SJSA1 (cell line): ENCODE results near the gene DNAAF5. TPM values are rescaled to one million over a fixed set of nuclear protein-coding genes. Genes with fewer than 3 reads are reported as not detected.

Experiments used
- DNase-seq, 2 experiments: peaks; one replicate each; pipeline ENCODE4 v3.0.0-alpha.2; 2015 to 2020; ENCODE audit warnings: low spot score in 2 of 2, low read depth in 1 of 2
- H3K27ac ChIP-seq: fragments of 250-450 bp; sonication (Bioruptor Pico); 2 replicates; pipeline ENCODE4 v1.5.1; 2020; ENCODE audit warnings: mild to moderate bottlenecking, moderate library complexity
- H3K27me3 ChIP-seq: fragments of 250-450 bp; sonication (Bioruptor Pico); replicated peaks from 2 replicates; pipeline ENCODE4 v1.5.1; 2020; ENCODE audit warnings: mild to moderate bottlenecking, moderate library complexity
- H3K36me3 ChIP-seq: fragments of 250-450 bp; sonication (Bioruptor Pico); 2 replicates; pipeline ENCODE4 v1.5.1; 2020; ENCODE audit warnings: mild to moderate bottlenecking
- H3K4me1 ChIP-seq: fragments of 250-450 bp; sonication (Bioruptor Pico); replicated peaks from 2 replicates; pipeline ENCODE4 v1.6.1; 2021; ENCODE audit warnings: mild to moderate bottlenecking
- H3K4me3 ChIP-seq: fragments of 250-450 bp; sonication (Bioruptor Pico); 2 replicates; pipeline ENCODE4 v1.5.1; 2020; ENCODE audit warnings: mild to moderate bottlenecking
- H3K9me3 ChIP-seq: fragments of 250-450 bp; sonication (Bioruptor Pico); replicated peaks from 2 replicates; pipeline ENCODE4 v1.5.1; 2020; ENCODE audit warnings: mild to moderate bottlenecking
- total RNA-seq: library from RNA; depleted of rRNA; stranded (reverse); fragments of >200 nt; shearing (Covaris generic); gene quantifications from 2 replicates; pipeline ENCODE4 v1.2.3, GENCODE V29; 2014

DNAAF5 gene
- total RNA-seq, 1 experiment from 2014 or later, result 26.5 TPM

DNA sequence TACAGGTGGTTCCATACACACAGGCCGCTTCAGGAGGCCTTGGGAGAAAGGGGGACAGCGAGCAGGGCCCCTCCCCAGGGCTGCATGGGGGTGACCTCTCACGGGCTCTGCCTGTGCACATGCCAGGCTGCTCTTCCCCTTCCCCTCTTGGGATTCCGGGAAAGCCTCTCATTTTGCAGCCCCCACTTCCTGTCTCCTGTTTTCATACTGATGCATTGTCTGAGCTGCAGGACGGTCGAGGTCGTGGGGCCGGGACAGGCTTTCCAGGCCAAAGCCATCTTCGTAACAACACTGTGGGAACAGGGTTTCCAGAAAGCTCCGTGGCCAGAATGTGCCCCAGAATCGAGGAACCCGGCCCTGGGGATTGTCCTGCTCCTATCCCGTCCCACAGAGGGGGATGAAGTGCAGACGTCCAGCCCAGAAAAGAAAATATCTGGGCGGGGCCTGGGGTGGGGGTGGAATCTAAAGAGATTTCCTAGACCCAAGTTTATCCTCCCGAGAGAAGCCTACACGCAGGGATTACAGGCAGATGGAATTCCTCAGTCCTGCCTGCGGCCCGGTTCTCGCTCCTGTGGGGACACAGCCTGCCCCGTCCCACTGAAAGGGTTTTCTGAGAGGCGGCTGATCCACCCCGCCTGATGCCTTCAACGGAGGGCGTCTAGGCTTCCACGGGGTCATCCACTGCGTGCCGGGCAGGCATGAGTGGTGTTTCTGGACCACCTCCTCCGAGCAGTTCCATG lies 29.5 kb upstream of the DNAAF5 start:
- Histone ChIP-seq H3K9me3 (no peaks in the 10 kb centered on the region), H3K27me3 (no peaks in the 10 kb centered on the region), H3K27ac (no peak overlapping the region), H3K4me3 (no peak overlapping the region), H3K36me3 (no peaks in the 10 kb centered on the region), H3K4me1 (no peaks in the 10 kb centered on the region)
- DNase-seq, result no peak

GRCh38 chr7:698515-699475 lies 27.7 kb upstream of the DNAAF5 start:
- Histone ChIP-seq H3K9me3 (peaks cover 3% of the 10 kb centered on the region; the same call in 1 of the 2 replicates), H3K27ac (no peak overlapping the region), H3K36me3 (no peaks in the 10 kb centered on the region), H3K4me1 (no peaks in the 10 kb centered on the region), H3K27me3 (0 out of 2 replicates have a peak, but pooled peaks cover 3% of the 10 kb centered on the region), H3K4me3 (no peak overlapping the region)
- DNase-seq, result no peak

DNA sequence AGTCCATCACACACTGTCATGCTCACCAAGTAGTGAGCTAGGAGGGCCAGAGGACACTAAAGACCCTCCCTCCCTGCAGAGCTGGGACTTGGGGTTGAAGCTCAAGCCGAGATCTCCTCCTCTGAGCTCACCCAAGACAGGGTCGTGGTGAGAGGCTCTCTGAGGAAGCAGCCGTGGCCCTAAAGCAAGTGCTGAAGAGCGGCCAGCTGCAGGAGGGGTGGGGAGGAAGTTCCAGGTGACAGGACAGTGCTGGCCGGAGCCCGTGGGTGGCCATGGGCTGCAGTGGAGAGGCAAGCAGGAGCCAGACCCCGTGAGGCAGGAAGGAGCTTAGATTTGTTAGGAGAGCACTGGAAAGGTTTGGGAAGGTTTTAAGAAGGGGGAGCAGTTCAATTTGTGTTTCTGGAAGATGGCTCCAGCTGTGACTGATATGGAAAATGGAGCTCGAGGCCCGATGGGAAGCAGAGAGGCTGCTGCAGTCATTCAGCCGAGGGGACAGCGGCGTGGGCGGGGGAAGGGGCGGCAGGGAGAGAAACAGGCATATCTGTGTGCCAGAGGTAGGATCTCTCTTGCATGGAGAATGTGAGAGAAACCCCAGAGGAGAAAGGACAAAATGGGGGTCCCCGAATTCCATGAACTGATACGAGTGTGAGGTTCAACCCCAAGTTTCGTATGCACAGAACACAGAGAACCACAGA lies 26.9 kb upstream of the DNAAF5 start:
- Histone ChIP-seq H3K36me3 (no peaks in the 10 kb centered on the region), H3K27ac (no peak overlapping the region), H3K4me3 (no peak overlapping the region), H3K9me3 (peaks cover 3% of the 10 kb centered on the region; the same call in 1 of the 2 replicates), H3K4me1 (no peaks in the 10 kb centered on the region), H3K27me3 (0 out of 2 replicates have a peak, but pooled peaks cover 3% of the 10 kb centered on the region)
- no peak for DNase-seq

- H3K4me3 ChIP-seq, result no peak overlapping the region
- H3K27me3 ChIP-seq, result 0 out of 2 replicates have a peak, but pooled peaks cover 3% of the 10 kb centered on the region
- H3K4me1 ChIP-seq, result no peaks in the 10 kb centered on the region
- H3K9me3 ChIP-seq, result peaks cover 3% of the 10 kb centered on the region; the same call in 1 of the 2 replicates
- H3K27ac ChIP-seq, result no peak overlapping the region
- no peaks in the 10 kb centered on the region for H3K36me3 ChIP-seq
- DNase-seq, result no peak
Measured at GRCh38 chr7:701086-701671, 25.3 kb upstream of the DNAAF5 start.

DNA sequence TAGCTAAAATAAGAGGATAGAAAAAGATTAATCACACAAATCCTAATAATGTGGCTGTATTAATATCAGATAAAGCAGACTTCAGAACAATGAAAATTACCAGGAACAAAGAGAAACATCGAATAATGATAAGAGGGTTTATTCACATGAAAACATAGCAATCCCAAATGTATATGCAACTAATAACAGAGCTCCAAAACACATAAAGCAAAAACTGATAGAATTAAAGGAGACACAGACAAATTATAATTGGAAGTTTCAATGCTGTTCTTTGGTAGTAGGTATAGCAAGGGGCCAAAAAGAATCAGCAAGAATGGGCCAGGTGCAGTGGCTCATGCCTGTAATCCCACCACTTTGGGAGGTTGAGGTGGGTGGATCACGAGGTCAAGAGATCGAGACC lies 23.4 kb upstream of the DNAAF5 start:
- Histone ChIP-seq H3K4me3 (no peak overlapping the region), H3K9me3 (peaks cover 3% of the 10 kb centered on the region; the same call in 1 of the 2 replicates), H3K4me1 (no peaks in the 10 kb centered on the region), H3K27me3 (0 out of 2 replicates have a peak, but pooled peaks cover 3% of the 10 kb centered on the region), H3K27ac (no peak overlapping the region), H3K36me3 (no peaks in the 10 kb centered on the region)
- DNase-seq, result no peak

DNA sequence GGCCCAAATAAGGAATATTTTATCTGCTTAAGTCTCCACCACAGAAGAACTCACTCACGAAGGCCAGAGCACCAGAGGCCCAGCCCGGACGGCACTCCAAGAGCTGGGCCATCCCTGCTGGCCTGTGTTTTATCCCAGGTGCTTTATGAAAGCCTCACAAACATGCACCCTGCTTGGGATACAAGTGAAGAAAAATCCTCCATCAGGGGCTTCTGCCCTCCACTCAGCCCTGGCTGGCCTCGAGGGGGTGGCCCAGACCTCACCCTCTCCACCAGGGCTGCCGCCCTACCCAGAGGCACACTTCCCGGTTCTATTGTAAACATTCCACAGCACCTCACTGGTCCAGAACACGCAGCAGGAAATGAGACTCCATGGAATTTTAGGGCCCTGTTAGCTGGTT lies 19.8 kb upstream of the DNAAF5 start:
- Histone ChIP-seq H3K36me3 (no peaks in the 10 kb centered on the region), H3K27ac (no peak overlapping the region), H3K4me3 (no peak overlapping the region), H3K4me1 (no peaks in the 10 kb centered on the region), H3K9me3 (peaks cover 3% of the 10 kb centered on the region; the same call in 1 of the 2 replicates), H3K27me3 (0 out of 2 replicates have a peak, but pooled peaks cover 3% of the 10 kb centered on the region)
- DNase-seq, result no peak

DNA sequence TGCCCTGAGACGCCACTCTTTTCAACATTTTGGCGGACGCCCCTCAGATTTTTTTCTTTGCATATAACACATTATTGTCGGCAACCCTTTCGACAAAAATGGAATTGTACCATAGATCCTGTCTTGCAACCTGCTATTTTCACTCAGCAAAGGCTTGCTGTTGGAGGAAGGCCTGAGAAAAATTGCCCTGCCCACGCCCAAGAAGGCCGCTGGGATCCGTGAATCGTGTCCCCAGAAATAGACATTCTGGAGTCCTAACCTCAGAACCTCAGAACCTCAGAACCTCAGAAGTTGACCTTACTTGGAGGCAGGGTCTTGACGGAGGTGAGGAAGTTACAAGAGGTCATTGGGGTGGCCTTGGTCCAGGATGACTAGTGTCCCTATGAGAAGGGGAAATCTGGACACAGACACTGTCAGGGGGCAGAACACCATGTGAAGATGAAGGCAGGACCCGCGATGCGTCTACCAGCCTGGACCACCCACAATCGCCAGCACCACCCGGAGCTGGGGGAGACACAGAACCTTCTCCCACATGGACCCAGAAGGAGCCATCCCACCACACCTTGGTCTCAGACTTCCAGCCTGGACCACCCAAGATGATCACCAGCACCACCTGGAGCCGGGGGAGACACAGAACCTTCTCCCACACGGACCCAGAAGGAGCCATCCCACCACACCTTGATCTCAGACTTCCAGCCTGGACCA lies 19.1 kb upstream of the DNAAF5 start:
- H3K4me1 ChIP-seq, result no peaks in the 10 kb centered on the region
- H3K27ac ChIP-seq, result no peak overlapping the region
- H3K4me3 ChIP-seq, result no peak overlapping the region
- H3K36me3 ChIP-seq, result no peaks in the 10 kb centered on the region
- H3K27me3 ChIP-seq, result 0 out of 2 replicates have a peak, but pooled peaks cover 3% of the 10 kb centered on the region
- H3K9me3 ChIP-seq, result peaks cover 3% of the 10 kb centered on the region; the same call in 1 of the 2 replicates
- no peak for DNase-seq

DNA sequence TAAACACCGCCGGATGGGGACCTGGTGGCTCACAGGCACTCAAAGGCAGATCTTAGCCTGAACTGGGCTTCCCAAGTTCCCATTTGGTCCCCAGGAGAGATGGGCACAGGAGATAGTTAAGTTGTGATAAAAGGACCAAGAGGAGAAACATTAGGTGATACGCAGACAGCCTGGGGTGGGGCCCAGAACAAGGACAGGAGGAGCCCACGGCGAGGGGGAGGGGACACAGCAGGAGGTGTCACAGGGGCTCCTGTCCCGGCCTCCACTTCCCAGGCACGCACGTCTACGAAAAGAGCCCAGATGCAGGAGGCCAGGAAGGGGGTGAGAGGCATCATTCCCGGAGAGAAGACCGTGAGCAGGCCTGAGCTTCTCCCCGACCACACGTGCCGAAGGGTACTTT lies 16.3 kb upstream of the DNAAF5 start:
- Histone ChIP-seq H3K4me3 (no peak overlapping the region), H3K27me3 (no peaks in the 10 kb centered on the region), H3K4me1 (no peaks in the 10 kb centered on the region), H3K27ac (no peak overlapping the region), H3K36me3 (no peaks in the 10 kb centered on the region), H3K9me3 (no peaks in the 10 kb centered on the region)
- DNase-seq, result no peak

GRCh38 chr7:711093-711921 lies 15.2 kb upstream of the DNAAF5 start:
- no peaks in the 10 kb centered on the region for H3K36me3 ChIP-seq
- H3K4me3 ChIP-seq, result no peak overlapping the region
- no peak overlapping the region for H3K27ac ChIP-seq
- H3K27me3 ChIP-seq, result no peaks in the 10 kb centered on the region
- DNase-seq, result peak in 1 of 2 experiments; percentile 41
- H3K9me3 ChIP-seq, result no peaks in the 10 kb centered on the region
- no peaks in the 10 kb centered on the region for H3K4me1 ChIP-seq

- no peaks in the 10 kb centered on the region for H3K4me1 ChIP-seq
- no peak overlapping the region for H3K4me3 ChIP-seq
- DNase-seq, result no peak
Measured at GRCh38 chr7:711922-712380, 14.5 kb upstream of the DNAAF5 start.

GRCh38 chr7:712381-713138 lies 13.9 kb upstream of the DNAAF5 start:
- Histone ChIP-seq H3K36me3 (no peaks in the 10 kb centered on the region), H3K4me3 (no peak overlapping the region), H3K27ac (no peak overlapping the region), H3K27me3 (no peaks in the 10 kb centered on the region), H3K9me3 (no peaks in the 10 kb centered on the region), H3K4me1 (no peaks in the 10 kb centered on the region)
- no peak for DNase-seq

More at GRCh38 chr7:711922-712380, 14.5 kb upstream of the DNAAF5 start:
- Histone ChIP-seq H3K27me3 (no peaks in the 10 kb centered on the region), H3K27ac (no peak overlapping the region), H3K9me3 (no peaks in the 10 kb centered on the region), H3K36me3 (no peaks in the 10 kb centered on the region)
